Kidney capillary endothelial cell (primary cell): ENCODE measurements around the gene POLR1G.

Source experiments
- DNase-seq: peaks from one replicate; pipeline ENCODE4 v3.0.0-alpha.2; 2018; ENCODE audit warnings: low spot score

The POLR1G gene, protein sequence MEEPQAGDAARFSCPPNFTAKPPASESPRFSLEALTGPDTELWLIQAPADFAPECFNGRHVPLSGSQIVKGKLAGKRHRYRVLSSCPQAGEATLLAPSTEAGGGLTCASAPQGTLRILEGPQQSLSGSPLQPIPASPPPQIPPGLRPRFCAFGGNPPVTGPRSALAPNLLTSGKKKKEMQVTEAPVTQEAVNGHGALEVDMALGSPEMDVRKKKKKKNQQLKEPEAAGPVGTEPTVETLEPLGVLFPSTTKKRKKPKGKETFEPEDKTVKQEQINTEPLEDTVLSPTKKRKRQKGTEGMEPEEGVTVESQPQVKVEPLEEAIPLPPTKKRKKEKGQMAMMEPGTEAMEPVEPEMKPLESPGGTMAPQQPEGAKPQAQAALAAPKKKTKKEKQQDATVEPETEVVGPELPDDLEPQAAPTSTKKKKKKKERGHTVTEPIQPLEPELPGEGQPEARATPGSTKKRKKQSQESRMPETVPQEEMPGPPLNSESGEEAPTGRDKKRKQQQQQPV

DNA sequence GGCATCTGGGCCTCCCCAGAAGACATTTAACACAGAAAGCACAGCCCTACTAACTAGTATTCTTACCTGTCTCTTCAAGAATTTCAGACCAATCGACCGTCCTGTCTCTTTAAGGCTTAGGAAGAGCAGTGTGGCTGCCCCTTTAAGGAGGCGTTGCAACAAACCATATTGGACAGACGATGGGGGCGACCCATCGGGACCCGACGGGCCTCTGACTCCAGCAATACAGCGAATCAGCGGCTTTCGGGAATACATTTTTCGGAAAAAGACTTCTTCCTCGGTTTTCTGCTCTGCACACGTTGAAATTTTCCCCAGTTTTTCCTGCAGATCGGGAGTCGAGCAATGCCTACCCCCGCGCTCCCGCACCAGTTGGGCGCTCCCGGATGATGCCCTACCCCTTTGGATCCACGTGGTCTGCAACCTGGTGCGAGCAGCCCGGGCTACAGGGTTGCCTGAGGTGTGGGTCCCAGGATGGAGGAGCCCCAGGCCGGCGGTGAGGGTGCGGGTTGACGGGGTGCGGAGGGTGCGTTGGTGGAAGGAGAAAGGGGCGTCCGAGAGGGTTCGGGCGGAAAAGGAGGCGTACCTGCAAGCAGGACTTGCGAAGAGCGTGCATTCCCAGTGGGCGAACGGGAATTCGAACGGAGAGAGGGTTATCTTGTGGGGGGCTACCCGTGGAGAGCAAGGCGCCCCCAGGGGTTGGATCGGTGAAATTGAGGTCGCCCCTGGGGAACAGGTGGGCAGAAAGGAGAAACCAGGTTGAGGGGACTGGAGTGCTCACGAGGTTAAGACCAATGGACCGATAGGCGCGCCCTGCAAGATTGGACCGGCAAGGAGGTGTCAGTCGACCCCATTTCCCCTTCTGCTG lies at the start of gene POLR1G:
TSS of gene POLR1G (plus strand) at position 419 of the 865 bp plus-strand sequence. CDS start at position 472, 53 bp downstream.
- peak; percentile 80 for DNase-seq

- no peak for DNase-seq
Observed at GRCh38 chr19:45356760-45357444, 49.5 kb upstream of the POLR1G start.

GRCh38 chr19:45357445-45357783 lies 49.0 kb upstream of the POLR1G start:
- DNase-seq = no peak

DNA sequence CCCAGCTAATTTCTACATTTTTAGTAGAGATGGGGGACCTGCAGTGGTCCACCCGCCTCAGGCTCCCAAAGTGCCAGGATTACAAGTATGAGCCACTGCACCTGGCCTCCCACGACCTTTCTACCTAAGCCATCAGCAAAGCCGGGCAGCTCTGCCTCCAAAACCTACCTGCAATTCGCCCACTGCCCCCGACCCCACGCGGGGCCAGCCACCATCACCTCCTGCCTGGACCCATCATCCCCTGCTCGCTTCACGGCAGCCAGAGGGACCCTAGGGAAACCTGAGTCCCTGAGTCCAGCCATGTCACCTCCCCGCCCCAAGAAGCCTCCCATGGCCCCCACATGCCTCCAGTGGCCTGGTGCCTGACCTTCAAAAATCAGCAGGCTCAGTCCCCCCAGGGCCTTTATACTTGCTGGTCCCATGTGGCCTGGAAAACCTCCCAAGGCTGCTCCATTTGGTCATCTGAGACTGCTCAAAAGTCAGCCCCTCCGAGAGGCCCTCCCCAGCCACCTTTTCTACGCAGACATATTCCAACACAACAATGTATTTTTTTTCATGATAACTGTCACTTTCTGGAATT lies 48.1 kb upstream of the POLR1G start:
- DNase-seq = no peak

DNA sequence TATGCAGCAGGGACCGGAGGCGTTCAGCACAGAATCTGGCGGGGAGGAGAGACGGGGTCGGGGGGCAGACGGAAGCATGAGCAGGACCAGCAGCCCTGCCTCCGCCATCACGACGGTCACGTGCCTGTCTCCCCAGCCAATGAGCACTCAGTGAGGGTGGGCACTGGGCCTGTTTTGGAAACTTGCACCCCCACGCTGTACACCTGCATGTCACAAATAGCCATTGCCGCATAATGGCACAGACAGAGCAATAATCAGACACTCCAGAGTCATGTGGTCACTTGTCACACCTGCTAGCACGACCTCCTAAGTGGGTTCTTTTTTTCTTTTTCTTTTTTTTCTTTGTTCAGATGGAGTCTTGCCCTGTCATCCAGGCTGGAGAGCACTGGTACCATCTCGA lies 44.8 kb upstream of the POLR1G start:
- no peak for DNase-seq

DNA sequence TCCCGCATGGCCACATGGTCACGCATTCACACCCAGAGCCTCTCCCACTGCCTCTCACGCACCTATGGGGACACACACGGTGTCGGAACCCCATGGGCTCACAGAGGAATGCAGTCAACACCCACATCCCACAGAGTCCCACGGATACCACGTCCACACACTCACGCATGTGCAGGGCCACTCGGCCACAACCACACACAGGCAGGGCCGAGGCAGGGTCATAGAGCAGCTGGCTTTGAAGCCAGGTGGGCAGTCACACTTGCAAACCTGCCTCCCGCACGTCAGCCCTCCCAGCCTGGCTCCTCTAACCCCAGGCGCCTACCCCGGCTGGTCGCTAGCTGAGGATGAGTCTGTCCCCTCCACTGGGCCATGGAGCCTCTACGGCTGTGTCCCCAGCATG lies 44.2 kb upstream of the POLR1G start:
- no peak for DNase-seq

GRCh38 chr19:45363861-45364459 lies 42.5 kb upstream of the POLR1G start:
- DNase-seq = no peak

- DNase-seq = no peak
Observed at GRCh38 chr19:45364696-45365095, 41.7 kb upstream of the POLR1G start.

- no peak for DNase-seq
Observed at GRCh38 chr19:45368127-45368526, 38.3 kb upstream of the POLR1G start.

DNA sequence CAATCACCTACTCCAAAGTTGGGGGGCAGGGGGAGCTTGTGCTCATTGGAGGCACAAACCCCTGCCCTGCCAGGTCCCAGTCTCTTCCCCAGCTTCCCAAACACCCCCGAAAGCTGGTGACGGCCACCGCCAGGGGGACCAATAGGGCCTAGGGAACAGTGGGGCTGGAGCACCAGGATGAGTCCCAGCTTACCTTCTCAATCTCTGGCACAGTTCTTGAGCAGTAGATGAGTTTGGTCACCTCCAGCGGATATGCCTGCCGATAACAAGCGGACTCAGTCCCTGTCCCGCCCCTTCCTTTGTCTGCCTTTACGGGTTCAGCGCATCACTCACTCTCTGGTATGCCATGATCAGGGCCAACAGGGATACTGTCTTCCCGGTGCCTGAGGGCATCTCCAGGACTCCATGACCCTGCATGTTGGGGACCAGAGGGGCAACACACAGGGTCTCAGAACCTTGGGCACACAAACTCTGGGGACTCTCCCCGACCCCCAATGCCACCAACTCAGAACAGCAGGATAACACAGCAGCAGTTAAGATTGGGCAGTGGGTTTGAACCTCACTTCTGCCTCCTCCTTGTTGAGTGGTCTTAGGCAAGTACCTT lies 37.6 kb upstream of the POLR1G start:
- DNase-seq = no peak

DNA sequence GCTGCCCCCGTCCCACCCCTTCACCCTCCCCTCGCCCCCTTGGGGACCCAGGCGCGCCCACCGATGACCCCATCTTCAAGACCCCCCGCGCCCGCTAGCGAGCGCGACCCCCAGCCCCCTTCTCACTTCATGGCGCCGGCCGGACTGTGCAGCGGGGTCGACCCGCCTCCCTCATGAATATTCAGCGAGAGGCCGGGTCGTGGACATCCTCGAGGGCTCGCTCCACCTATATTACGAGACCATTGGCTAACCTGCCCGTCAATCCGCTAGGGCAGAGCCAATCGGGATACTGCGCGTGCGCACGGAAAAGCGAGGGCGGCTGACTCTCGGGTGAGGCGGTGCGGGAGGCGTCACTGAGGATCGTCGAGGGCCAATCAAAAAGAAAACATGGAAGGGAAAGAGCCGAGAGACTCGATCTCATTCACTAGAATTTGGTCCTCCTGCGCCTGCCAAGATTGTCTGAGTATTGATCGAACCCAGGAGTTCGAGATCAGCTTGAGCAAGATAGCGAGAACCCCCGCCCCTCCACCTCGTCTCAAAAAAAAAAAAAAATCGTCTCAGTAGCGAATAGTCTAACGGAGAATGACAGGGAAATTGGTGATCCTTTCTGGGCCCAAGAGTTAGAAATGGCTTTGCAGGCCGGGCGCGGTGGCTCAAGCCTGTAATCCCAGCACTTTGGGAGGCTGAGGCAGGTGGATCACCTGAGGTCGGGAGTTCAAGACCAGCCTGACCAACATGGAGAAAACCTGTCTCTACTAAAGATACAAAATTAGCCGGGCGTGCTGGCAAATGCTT lies 35.8 kb upstream of the POLR1G start, which contains the start of gene ERCC2:
TSS of gene ERCC2 (minus strand) at position 164 of the 795 bp plus-strand sequence. CDS start at position 131, 33 bp downstream.
- peak; percentile 97 for DNase-seq

GRCh38 chr19:45376045-45376724 lies 30.3 kb upstream of the POLR1G start:
- peak; percentile 74 for DNase-seq

- no peak for DNase-seq
Observed at GRCh38 chr19:45380107-45380506, 26.3 kb upstream of the POLR1G start.

GRCh38 chr19:45382426-45382825 lies 24.0 kb upstream of the POLR1G start:
- no peak for DNase-seq

- DNase-seq = no peak
Observed at GRCh38 chr19:45385392-45386221, 20.8 kb upstream of the POLR1G start.

GRCh38 chr19:45391346-45391745 lies 15.1 kb upstream of the POLR1G start:
- DNase-seq = no peak

GRCh38 chr19:45391871-45392665 lies 14.4 kb upstream of the POLR1G start:
- no peak for DNase-seq
